Measurements from ENCODE around the gene FBXL7. TPM values are rescaled to one million over a fixed set of nuclear protein-coding genes. Genes with fewer than 3 reads are reported as not detected.

FBXL7 gene
- total RNA-seq, 1 experiment from 2014 or later, result not detected

DNA sequence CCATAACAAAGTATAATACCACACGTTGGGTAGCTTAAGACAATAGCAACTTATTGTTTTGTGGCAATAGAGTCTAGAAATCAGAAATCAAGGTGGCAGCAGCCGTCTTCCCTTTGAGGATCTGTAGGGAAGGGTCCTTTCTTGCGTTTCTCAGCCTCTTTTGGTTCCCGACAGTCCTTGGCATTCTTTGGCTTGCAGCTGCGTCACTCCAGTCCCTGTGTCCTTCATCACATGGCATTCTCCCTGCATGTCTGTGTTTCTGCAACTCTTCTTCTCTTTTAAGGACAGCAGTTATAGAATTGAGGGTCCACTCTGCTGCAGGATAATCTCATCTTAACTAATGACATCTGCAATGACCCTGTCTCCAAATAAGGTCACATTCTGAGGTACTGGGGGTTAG, 140.1 kb downstream of the FBXL7 start:
- no peak overlapping the region for H3K4me3 ChIP-seq

DNA sequence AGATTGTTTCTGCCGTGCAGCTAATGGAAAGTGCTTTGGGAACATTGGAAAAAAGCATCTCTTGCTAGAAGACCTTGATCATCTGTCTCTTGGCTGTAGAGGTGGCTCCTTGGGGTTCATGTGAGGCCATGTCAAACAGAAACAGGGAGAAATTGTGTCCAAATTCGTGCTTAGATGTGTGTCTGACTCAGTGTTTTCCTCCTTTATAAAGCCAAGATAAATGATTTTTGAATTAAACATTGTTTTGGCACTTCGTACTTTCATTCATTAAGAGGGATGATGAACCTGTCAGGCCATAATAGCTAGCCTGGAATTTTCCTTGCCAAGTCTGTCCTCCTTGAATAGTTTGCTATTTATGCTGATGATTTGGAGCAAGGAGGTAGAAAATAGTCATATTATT, 143.8 kb downstream of the FBXL7 start:
- Histone ChIP-seq H3K27me3 (ENCODE audit: insufficient read depth, low read depth) (no peaks in the 10 kb centered on the region), H3K4me2 (no peak overlapping the region), H3K36me3 (ENCODE audit: low read depth) (no peaks in the 10 kb centered on the region), H2AFZ (no peak overlapping the region), H3K79me2 (ENCODE audit: low read depth) (no peaks in the 10 kb centered on the region), H3F3A (ENCODE audit: insufficient read depth, low read depth) (no peaks in the 10 kb centered on the region), H4K20me1 (ENCODE audit: insufficient read depth) (no peaks in the 10 kb centered on the region), H3K27ac (no peak overlapping the region), H3K4me3 (no peak overlapping the region), H3K4me1 (replicated peaks; ENCODE audit: insufficient read depth) (no peaks in the 10 kb centered on the region), H3K9me3 (ENCODE audit: insufficient read depth, low read depth) (no peaks in the 10 kb centered on the region), H3K9me2 (ENCODE audit: insufficient read depth) (no peaks in the 10 kb centered on the region)
- BruUV-seq (replicated peaks), result no TSS peak
- ChIA-PET CTCF (no interaction called here), POLR2A (ENCODE audit: unreplicated experiment) (no interaction called here)
- intact Hi-C loops (cut with micrococcal nuclease; ENCODE audit: unreplicated experiment), result no loop called here
- TF ChIP-seq EZH2 (IDR thresholded peaks at IDR 0.05; ENCODE audit: low read depth), result no peak
- TF ChIP-seq, protein P1, sequence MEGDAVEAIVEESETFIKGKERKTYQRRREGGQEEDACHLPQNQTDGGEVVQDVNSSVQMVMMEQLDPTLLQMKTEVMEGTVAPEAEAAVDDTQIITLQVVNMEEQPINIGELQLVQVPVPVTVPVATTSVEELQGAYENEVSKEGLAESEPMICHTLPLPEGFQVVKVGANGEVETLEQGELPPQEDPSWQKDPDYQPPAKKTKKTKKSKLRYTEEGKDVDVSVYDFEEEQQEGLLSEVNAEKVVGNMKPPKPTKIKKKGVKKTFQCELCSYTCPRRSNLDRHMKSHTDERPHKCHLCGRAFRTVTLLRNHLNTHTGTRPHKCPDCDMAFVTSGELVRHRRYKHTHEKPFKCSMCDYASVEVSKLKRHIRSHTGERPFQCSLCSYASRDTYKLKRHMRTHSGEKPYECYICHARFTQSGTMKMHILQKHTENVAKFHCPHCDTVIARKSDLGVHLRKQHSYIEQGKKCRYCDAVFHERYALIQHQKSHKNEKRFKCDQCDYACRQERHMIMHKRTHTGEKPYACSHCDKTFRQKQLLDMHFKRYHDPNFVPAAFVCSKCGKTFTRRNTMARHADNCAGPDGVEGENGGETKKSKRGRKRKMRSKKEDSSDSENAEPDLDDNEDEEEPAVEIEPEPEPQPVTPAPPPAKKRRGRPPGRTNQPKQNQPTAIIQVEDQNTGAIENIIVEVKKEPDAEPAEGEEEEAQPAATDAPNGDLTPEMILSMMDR (conservative IDR thresholded peaks at IDR 0.05), result no peak
- no peak for DNase-seq

More for the DNA sequence above, 140.1 kb downstream of the FBXL7 start:
- Histone ChIP-seq H3K9me2 (ENCODE audit: insufficient read depth) (no peaks in the 10 kb centered on the region), H3K4me1 (replicated peaks; ENCODE audit: insufficient read depth) (no peaks in the 10 kb centered on the region), H3K79me2 (ENCODE audit: low read depth) (no peaks in the 10 kb centered on the region), H2AFZ (no peak overlapping the region), H4K20me1 (ENCODE audit: insufficient read depth) (no peaks in the 10 kb centered on the region), H3K36me3 (ENCODE audit: low read depth) (no peaks in the 10 kb centered on the region), H3K4me2 (no peak overlapping the region), H3K27me3 (ENCODE audit: insufficient read depth, low read depth) (no peaks in the 10 kb centered on the region), H3K27ac (no peak overlapping the region), H3K9me3 (ENCODE audit: insufficient read depth, low read depth) (no peaks in the 10 kb centered on the region), H3F3A (ENCODE audit: insufficient read depth, low read depth) (no peaks in the 10 kb centered on the region)
- ChIA-PET CTCF (no interaction called here), POLR2A (ENCODE audit: unreplicated experiment) (no interaction called here)
- no TSS peak for BruUV-seq (replicated peaks)
- intact Hi-C loops (cut with micrococcal nuclease; ENCODE audit: unreplicated experiment), result no loop called here
- DNase-seq, result no peak
- no peak for TF ChIP-seq EZH2 (IDR thresholded peaks at IDR 0.05; ENCODE audit: low read depth)
- TF ChIP-seq, protein P1 (conservative IDR thresholded peaks at IDR 0.05), result no peak

DNA sequence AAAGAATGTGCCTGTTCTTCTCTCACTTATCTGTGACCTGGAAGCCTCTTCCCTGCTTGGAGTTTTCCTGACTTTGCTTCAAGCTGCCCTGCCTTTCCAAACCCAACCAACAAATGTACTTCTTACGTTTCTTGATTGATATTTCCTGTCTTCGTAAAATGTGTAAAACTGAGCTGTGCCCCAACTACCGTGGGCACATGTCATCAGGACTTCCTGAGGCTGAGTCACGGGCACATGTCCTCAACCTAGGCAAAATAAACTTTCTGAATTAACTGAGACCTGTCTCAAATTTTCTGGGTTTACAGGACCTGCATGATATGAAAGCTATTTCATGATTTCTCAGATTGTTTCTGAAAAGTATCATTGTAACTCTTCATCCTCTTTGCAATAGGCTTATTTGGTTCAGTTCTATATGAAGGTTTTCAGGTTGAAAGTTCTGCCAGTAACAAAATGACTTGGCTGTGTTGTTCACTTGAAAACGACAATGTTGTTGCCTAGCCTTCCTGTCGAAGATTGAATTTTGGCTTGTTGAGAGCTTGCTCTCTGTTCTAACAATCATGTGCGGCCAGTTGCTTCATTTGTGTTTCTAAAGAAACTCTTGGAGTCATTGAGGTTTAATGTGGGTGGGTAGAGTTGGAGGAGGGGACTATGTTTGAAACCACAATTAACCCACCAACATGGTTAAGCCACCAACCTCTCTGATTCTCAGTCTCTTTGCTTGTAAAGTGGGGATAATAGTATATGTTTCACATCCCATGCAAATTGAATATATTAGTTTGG, 145.6 kb downstream of the FBXL7 start:
- CTCF ChIA-PET, result no interaction called here
- no peaks in the 10 kb centered on the region for H3K27me3 ChIP-seq (ENCODE audit: insufficient read depth, low read depth)

More for the DNA sequence above, 145.6 kb downstream of the FBXL7 start:
- POLR2A ChIA-PET (ENCODE audit: unreplicated experiment), result interaction anchor here (0.6 kb wide), 1 partner anchor 790 kb away, joined by 5 read pairs; no protein-coding TSS in a partner anchor
- Histone ChIP-seq H3K9me2 (ENCODE audit: insufficient read depth) (no peaks in the 10 kb centered on the region), H3K4me3 (no peak overlapping the region), H3K79me2 (ENCODE audit: low read depth) (no peaks in the 10 kb centered on the region), H3K36me3 (ENCODE audit: low read depth) (no peaks in the 10 kb centered on the region), H3K27ac (no peak overlapping the region), H3F3A (ENCODE audit: insufficient read depth, low read depth) (no peaks in the 10 kb centered on the region), H3K9me3 (ENCODE audit: insufficient read depth, low read depth) (no peaks in the 10 kb centered on the region), H3K4me1 (replicated peaks; ENCODE audit: insufficient read depth) (no peaks in the 10 kb centered on the region), H3K4me2 (no peak overlapping the region), H2AFZ (no peak overlapping the region), H4K20me1 (ENCODE audit: insufficient read depth) (no peaks in the 10 kb centered on the region)
- no TSS peak for BruUV-seq (replicated peaks)
- no peak for DNase-seq
- intact Hi-C loops (cut with micrococcal nuclease; ENCODE audit: unreplicated experiment), result no loop called here
- no peak for TF ChIP-seq EZH2 (IDR thresholded peaks at IDR 0.05; ENCODE audit: low read depth)
- TF ChIP-seq, protein P1 (conservative IDR thresholded peaks at IDR 0.05), result no peak
